C4-2B (cell line): ENCODE measurements around the gene SEMA3B.

Experiments used
- H3K27ac ChIP-seq: fragments of 450-650 bp; 2 replicates; pipeline ENCODE4 v1.5.1; 2017
- ZFX ChIP-seq: fragments of 450-650 bp; IDR thresholded peaks from 2 replicates; pipeline ENCODE4 v1.6.1; 2017
- TF ChIP-seq, protein P1 (sequence below): fragments of 450-650 bp; conservative IDR thresholded peaks from 2 replicates; pipeline ENCODE4 v1.5.1; 2017; ENCODE audit warnings: mild to moderate bottlenecking

Gene SEMA3B

DNA sequence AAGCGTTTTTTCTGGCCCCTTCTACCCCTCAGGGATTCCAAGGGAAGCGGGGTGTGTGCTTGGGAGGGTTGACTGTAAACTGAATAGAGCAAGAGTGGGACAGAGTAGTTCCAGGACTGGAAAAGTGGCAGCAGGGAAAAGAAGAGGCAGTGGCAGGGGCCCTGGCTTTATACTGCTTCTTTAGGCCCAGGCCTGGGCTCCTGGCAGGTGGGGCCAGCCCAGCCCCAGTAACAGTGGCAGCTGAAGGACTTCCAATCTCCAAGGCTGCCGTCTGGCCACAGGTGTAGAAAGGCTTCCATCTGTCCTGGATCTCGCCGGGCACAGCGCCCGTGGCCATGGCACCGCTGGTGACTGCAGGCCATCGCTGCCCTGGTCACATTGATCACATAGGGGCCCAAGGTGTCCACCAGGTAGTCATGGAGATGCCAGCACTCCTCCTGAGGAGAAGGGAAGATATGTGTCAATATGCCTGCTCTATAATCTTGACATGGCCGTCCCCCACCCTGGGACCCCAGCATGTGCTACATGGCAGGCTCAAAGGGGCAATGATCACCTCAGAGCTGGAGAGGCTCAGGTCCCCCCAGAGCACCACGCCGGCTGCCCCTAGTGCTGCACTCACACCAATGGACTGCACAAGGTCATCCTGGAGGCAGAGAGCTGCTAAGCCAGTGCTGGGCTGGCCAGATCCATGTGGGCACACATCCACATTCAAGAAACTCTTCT, 24.3 kb downstream of the SEMA3B start:
- TF ChIP-seq, protein P1, sequence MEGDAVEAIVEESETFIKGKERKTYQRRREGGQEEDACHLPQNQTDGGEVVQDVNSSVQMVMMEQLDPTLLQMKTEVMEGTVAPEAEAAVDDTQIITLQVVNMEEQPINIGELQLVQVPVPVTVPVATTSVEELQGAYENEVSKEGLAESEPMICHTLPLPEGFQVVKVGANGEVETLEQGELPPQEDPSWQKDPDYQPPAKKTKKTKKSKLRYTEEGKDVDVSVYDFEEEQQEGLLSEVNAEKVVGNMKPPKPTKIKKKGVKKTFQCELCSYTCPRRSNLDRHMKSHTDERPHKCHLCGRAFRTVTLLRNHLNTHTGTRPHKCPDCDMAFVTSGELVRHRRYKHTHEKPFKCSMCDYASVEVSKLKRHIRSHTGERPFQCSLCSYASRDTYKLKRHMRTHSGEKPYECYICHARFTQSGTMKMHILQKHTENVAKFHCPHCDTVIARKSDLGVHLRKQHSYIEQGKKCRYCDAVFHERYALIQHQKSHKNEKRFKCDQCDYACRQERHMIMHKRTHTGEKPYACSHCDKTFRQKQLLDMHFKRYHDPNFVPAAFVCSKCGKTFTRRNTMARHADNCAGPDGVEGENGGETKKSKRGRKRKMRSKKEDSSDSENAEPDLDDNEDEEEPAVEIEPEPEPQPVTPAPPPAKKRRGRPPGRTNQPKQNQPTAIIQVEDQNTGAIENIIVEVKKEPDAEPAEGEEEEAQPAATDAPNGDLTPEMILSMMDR: no peak
- peak overlapping the region; percentile 99 for H3K27ac ChIP-seq

DNA sequence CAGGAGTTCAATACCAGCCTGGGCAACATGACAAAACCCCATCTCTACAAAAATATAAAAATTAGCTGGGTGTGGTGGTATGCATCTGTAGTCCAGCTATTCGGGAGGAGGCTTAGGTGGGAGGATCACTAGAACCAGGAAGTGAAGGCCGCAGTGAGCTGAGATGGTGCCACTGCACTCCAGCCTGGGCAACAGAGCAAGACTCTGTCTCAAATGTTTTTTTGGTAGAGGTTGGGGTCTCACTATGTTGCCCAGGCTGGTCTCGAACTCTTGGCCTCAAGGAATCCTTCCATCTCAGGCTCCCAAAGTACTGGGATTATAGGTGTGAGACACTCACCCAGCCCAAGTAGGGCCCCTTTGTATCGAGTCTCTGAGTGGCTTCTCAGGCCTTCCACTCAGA, 25.1 kb downstream of the SEMA3B start:
- H3K27ac ChIP-seq: no peak overlapping the region
- TF ChIP-seq, protein P1: no peak
- TF ChIP-seq ZFX: no peak

DNA sequence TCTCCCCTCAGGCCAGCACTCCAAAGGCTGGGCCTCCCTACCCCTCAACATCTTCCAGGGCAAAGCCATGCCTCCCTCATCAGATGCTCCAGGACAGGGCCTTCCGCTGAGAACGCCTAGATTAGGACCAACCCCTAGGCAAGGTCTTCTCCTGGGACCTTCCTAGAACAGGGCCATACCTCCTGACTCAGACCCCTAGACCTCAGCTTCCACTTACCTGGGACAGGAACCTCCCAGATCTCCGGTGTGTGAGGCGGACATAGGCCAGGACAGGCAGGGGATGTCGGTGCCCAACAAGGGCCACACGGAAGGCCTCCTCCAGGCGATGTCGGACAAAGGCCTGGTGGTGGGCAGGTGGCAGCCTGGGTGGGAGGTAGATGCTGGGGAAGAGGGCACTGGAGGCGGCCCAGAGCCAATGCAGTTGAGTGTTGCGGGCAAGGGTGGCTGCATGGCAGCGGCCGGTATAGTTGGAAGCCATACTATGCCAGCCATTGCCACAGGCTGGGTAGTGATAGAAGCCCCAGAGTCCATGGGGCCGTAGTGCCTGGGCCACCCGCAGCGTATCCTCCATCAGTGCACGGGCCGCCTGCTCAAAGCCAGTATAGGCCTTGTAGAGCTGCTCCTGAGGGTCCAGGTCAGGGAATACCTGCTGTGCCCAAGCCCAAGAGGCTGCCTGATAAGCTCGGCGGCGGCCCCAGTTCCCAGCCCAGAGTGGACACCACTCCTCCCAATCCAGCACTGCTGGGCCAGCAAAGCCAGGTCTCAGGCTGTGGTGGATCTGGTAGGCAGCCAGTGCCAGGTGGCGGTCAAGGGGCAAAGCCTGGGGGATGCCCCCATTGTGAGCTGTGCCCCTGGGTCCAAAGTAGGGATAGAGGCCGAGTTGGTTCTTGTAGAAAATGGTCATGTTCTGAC, 25.8 kb downstream of the SEMA3B start:
- H3K27ac ChIP-seq: no peak overlapping the region

DNA sequence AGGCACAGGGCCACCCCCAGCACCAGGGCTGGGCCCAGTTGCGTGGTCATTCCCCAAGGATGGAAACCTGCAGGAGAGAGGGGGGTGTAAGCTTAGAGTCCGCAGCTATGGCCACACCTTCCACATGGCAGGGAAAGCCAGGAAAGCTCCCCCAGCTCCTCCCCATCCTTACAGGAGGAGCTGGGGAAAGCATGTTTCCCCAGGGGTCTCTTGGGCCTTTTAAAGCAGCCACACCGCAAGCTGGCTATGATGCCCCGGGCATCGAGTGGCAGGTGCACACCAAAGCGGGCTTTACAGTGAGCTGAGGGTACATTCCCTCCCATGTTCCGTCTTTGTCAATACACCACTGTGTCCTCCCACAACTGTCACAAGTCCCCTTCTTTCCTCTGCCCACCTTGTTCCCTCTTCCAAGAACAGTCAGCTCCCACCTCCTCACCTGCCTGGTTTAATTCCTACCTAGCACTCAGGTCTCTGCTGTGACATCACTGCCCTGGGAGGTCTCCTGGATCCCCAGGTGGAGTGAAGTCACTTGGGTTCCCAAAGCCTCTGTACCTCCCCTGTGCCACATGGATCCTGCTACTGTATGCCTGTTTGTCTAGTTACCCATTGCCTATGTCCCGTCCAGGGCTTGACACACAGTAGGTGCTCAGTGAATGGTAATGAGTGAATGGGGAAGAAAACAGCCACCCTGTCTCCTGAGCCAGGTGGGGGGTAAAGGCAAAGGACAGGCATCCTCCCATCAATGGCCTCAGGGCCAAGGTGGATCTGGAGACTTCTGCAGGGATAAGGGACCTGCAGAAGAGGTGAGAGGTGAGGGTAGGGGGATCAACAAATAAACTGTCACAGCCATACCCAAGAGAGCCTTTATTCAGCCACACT, 26.8 kb downstream of the SEMA3B start:
- no peak overlapping the region for H3K27ac ChIP-seq
- TF ChIP-seq, protein P1: no peak
- no peak for TF ChIP-seq ZFX

More for the DNA sequence above, 25.8 kb downstream of the SEMA3B start:
- no peak for TF ChIP-seq ZFX
- TF ChIP-seq, protein P1: no peak

DNA sequence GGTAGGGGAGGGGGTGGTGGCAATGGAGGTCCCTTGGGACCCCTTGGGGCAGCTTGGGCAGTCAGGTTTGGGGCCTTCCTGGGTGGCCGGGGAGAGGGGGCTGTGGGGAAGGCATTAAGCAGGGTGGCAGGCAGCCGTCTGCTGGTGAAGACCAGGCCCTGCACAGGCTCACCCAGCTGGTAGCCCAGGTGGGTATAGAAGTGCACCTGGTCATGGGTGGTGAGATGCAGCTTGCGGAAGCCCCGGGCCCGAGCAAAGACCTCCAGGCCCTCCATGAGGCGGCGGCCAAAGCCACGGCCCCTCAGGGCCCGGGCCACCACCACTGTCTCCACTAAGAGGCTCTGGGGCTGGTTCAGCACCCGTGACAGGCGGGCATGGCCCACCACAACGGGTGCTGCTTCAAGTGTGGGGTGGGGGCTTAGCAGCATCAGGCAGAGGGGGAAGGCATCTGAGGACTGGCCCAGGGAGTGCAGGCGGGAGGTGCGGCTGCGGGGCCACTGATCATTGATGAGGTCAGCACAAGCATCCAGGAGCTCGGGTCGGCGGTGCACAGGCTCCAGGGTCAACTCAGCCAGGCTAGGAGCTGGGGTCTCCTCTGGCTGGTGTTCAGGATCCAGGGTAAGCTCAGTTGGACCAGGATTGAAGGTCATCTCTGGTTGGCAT, 27.9 kb downstream of the SEMA3B start:
- TF ChIP-seq, protein P1: no peak
- TF ChIP-seq ZFX: no peak
- H3K27ac ChIP-seq: no peak overlapping the region

DNA sequence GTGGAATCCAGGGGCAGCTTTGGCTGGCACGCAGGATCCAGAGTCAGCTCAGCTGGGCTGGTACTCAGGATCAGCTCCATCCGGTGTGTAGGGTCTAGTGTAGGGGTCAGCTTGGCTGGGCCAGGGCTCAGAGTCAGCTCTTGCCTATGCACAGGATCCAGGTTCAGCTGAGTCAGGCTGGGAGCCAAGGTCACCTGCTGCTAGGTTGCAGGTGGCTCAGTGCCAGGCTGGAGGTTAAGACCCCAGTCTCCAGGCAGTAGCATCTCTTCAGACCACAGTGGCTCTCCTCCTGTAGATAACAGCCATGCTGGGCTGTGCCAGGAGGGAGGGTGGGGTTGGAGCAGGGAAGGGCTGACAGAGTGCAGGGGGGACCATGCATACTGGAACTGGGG, 28.4 kb downstream of the SEMA3B start:
- no peak overlapping the region for H3K27ac ChIP-seq
- no peak for TF ChIP-seq ZFX
- TF ChIP-seq, protein P1: no peak
